ENCODE data around the gene ZNF423. TPM values are rescaled to one million over a fixed set of nuclear protein-coding genes. Genes with fewer than 3 reads are reported as not detected.

Gene ZNF423
- total and polyA plus RNA-seq, 2 experiments from 2014 or later, result 14.9 to 41.8 TPM

DNA sequence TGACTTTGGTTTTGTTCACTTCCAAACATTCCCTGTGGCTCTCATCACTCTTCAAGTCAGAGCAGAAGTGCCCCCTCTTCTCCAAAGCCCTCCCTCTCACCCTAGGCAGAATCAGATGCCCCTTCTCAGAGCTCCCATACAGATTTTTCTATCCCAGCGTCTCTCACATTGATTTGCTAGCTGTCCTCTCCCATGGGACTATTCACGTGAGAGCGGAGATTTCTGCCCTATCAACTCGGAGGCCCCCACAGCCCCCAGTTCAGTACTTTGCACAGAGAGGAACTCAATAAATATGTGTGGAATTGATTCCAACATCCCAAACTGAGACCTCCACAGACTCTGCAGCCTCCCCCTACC lies 299.7 kb downstream of the ZNF423 start:
- Histone ChIP-seq H3K36me3 (ENCODE audit: insufficient read depth) (no peaks in the 10 kb centered on the region), H3K27me3 (ENCODE audit: insufficient read depth) (no peaks in the 10 kb centered on the region), H2AFZ (no peak overlapping the region), H3K27ac (ENCODE audit: low read depth) (no peak overlapping the region), H3K4me1 (ENCODE audit: insufficient read depth) (peaks cover 13% of the 10 kb centered on the region), H3K4me3 (no peak overlapping the region), H3K9me2 (ENCODE audit: insufficient read depth) (0 out of 2 replicates have a peak, but pooled peaks cover 6% of the 10 kb centered on the region), H3K4me2 (no peak overlapping the region), H3F3A (replicated peaks; ENCODE audit: low read depth) (no peaks in the 10 kb centered on the region), H3K79me2 (replicated peaks; ENCODE audit: insufficient read depth) (no peaks in the 10 kb centered on the region), H4K20me1 (replicated peaks; ENCODE audit: insufficient read depth) (no peaks in the 10 kb centered on the region)
- Mint-ChIP-seq H3K4me1 (peaks cover 5% of the 10 kb centered on the region), H3K4me3 (no peak overlapping the region), H3K27ac (no peak overlapping the region), H3K9me3 (no peaks in the 10 kb centered on the region), H3K36me3 (ENCODE audit: low read depth) (no peaks in the 10 kb centered on the region), H3K27me3 (ENCODE audit: insufficient read depth, low read depth, poor library complexity) (peaks cover 2% of the 10 kb centered on the region)
- ATAC-seq (no peak), DNase-seq (ENCODE audit: low spot score) (no peak)
- TF ChIP-seq NANOG (IDR thresholded peaks at IDR 0.05; ENCODE audit: borderline replicate concordance) (no peak), ZNF462 (CRISPR knock-in tag; IDR thresholded peaks at IDR 0.05) (no peak), CREB1 (CRISPR knock-in tag; IDR thresholded peaks at IDR 0.05; ENCODE audit: low read depth) (no peak), STAT1 (IDR thresholded peaks at IDR 0.05; ENCODE audit: unreplicated experiment) (no peak), ZNF331 (CRISPR knock-in tag; IDR thresholded peaks at IDR 0.05; ENCODE audit: low read depth) (no peak), REST (IDR thresholded peaks at IDR 0.05; ENCODE audit: unreplicated experiment) (no peak), POLR2AphosphoS5 (IDR thresholded peaks at IDR 0.05; ENCODE audit: low read depth) (no peak)
- TF ChIP-seq, protein P1, sequence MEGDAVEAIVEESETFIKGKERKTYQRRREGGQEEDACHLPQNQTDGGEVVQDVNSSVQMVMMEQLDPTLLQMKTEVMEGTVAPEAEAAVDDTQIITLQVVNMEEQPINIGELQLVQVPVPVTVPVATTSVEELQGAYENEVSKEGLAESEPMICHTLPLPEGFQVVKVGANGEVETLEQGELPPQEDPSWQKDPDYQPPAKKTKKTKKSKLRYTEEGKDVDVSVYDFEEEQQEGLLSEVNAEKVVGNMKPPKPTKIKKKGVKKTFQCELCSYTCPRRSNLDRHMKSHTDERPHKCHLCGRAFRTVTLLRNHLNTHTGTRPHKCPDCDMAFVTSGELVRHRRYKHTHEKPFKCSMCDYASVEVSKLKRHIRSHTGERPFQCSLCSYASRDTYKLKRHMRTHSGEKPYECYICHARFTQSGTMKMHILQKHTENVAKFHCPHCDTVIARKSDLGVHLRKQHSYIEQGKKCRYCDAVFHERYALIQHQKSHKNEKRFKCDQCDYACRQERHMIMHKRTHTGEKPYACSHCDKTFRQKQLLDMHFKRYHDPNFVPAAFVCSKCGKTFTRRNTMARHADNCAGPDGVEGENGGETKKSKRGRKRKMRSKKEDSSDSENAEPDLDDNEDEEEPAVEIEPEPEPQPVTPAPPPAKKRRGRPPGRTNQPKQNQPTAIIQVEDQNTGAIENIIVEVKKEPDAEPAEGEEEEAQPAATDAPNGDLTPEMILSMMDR (conservative IDR thresholded peaks at IDR 0.05; ENCODE audit: low read depth in 2 of 2), result no peak
